Measurements from ENCODE around the gene ADK. TPM values are rescaled to one million over a fixed set of nuclear protein-coding genes. Genes with fewer than 3 reads are reported as not detected.

ADK gene
- total RNA-seq, 1 donor from 2014 or later, result 26.2 TPM

- TF ChIP-seq CTCF (IDR thresholded peaks at IDR 0.05; ENCODE audit: unreplicated experiment), result no peak
- Mint-ChIP-seq H3K27me3 (ENCODE audit: low read depth) (no peaks in the 10 kb centered on the region), H3K27ac (peak overlapping the region; percentile 44), H3K4me1 (peaks cover 36% of the 10 kb centered on the region), H3K4me3 (no peak overlapping the region), H3K9me3 (no peaks in the 10 kb centered on the region), H3K36me3 (no peaks in the 10 kb centered on the region)
- DNase-seq (ENCODE audit: low spot score in 2 of 2, unreplicated experiment in 2 of 2), result no peak
Measured at GRCh38 chr10:74156919-74157289, 5.9 kb downstream of the ADK start.

- H3K36me3 Mint-ChIP-seq, result no peaks in the 10 kb centered on the region
- peaks cover 18% of the 10 kb centered on the region for H3K4me1 Mint-ChIP-seq
- no peak overlapping the region for H3K4me3 Mint-ChIP-seq
- no peak for DNase-seq (ENCODE audit: low spot score in 2 of 2, unreplicated experiment in 2 of 2)
- TF ChIP-seq CTCF (IDR thresholded peaks at IDR 0.05; ENCODE audit: unreplicated experiment), result no peak
- H3K27me3 Mint-ChIP-seq (ENCODE audit: low read depth), result no peaks in the 10 kb centered on the region
- no peaks in the 10 kb centered on the region for H3K9me3 Mint-ChIP-seq
- no peak overlapping the region for H3K27ac Mint-ChIP-seq
Measured at GRCh38 chr10:74160013-74160412, 9.0 kb downstream of the ADK start.

- Mint-ChIP-seq H3K9me3 (no peaks in the 10 kb centered on the region), H3K4me1 (peaks cover 12% of the 10 kb centered on the region), H3K27ac (no peak overlapping the region), H3K36me3 (no peaks in the 10 kb centered on the region), H3K4me3 (no peak overlapping the region), H3K27me3 (ENCODE audit: low read depth) (no peaks in the 10 kb centered on the region)
- TF ChIP-seq CTCF (IDR thresholded peaks at IDR 0.05; ENCODE audit: unreplicated experiment), result no peak
- DNase-seq (ENCODE audit: low spot score in 2 of 2, unreplicated experiment in 2 of 2), result no peak
Measured at GRCh38 chr10:74163319-74164068, 12.5 kb downstream of the ADK start.

GRCh38 chr10:74164716-74165529 is 13.9 kb downstream of the ADK start:
- peaks cover 21% of the 10 kb centered on the region for H3K4me1 Mint-ChIP-seq
- TF ChIP-seq CTCF (IDR thresholded peaks at IDR 0.05; ENCODE audit: unreplicated experiment), result no peak
- no peaks in the 10 kb centered on the region for H3K36me3 Mint-ChIP-seq
- H3K9me3 Mint-ChIP-seq, result no peaks in the 10 kb centered on the region
- peak overlapping the region; percentile 1 for H3K4me3 Mint-ChIP-seq
- no peaks in the 10 kb centered on the region for H3K27me3 Mint-ChIP-seq (ENCODE audit: low read depth)
- DNase-seq (ENCODE audit: low spot score in 2 of 2, unreplicated experiment in 2 of 2), result no peak
- peak overlapping the region; percentile 93 for H3K27ac Mint-ChIP-seq

GRCh38 chr10:74165530-74165901 is 14.5 kb downstream of the ADK start:
- no peaks in the 10 kb centered on the region for H3K36me3 Mint-ChIP-seq
- no peak overlapping the region for H3K4me3 Mint-ChIP-seq
- H3K27me3 Mint-ChIP-seq (ENCODE audit: low read depth), result no peaks in the 10 kb centered on the region
- no peak for TF ChIP-seq CTCF (IDR thresholded peaks at IDR 0.05; ENCODE audit: unreplicated experiment)
- H3K27ac Mint-ChIP-seq, result no peak overlapping the region
- H3K9me3 Mint-ChIP-seq, result no peaks in the 10 kb centered on the region
- no peak for DNase-seq (ENCODE audit: low spot score in 2 of 2, unreplicated experiment in 2 of 2)
- H3K4me1 Mint-ChIP-seq, result peaks cover 21% of the 10 kb centered on the region

Measured in mesothelial cell of epicardium (in vitro differentiated cells).